HepG2 (cell line): ENCODE measurements around the gene CTSA. TPM values are rescaled to one million over a fixed set of nuclear protein-coding genes. Genes with fewer than 3 reads are reported as not detected.

Source experiments
- HNF1A ChIP-seq, 2 experiments: sonication (generic) in 1 of 2; formaldehyde crosslinking in 1 of 2; IDR thresholded peaks; 2 replicates each; pipeline versions ENCODE4 v1.4.0 to v1.6.1; 2016 to 2020; ENCODE audit warnings: borderline replicate concordance in 1 of 2, low read depth in 1 of 2, mild to moderate bottlenecking in 1 of 2, missing genetic modification reagents in 1 of 2
- HOXA3 ChIP-seq: sonication (generic); formaldehyde crosslinking; IDR thresholded peaks from 2 replicates; pipeline ENCODE4 v1.5.0; 2020; ENCODE audit warnings: missing genetic modification reagents
- NR3C1 ChIP-seq: sonication (generic); formaldehyde crosslinking; IDR thresholded peaks from 2 replicates; pipeline ENCODE4 v1.4.0; 2020; ENCODE audit warnings: missing genetic modification reagents
- SYNCRIP ChIP-seq: fragments of 200-400 bp; formaldehyde crosslinking; IDR thresholded peaks from 2 replicates; pipeline ENCODE4 v1.6.1; 2018; ENCODE audit warnings: mild to moderate bottlenecking, low read depth, low read length; ENCODE audit not compliant: insufficient read depth
- TGIF2 ChIP-seq: IDR thresholded peaks from 2 replicates; pipeline ENCODE4 v1.6.1; 2016; ENCODE audit warnings: control low read depth, missing compliant biosample characterization
- ZBTB20 ChIP-seq: sonication (generic); formaldehyde crosslinking; IDR thresholded peaks from 2 replicates; pipeline ENCODE4 v1.8.1; 2023; ENCODE audit warnings: missing genetic modification reagents, low read depth, mild to moderate bottlenecking, borderline replicate concordance
- ZNF234 ChIP-seq: sonication (generic); formaldehyde crosslinking; conservative IDR thresholded peaks from 2 replicates; pipeline ENCODE4 v1.5.1; 2020; ENCODE audit warnings: mild to moderate bottlenecking, missing genetic modification reagents
- ZNF317 ChIP-seq: sonication (generic); formaldehyde crosslinking; IDR thresholded peaks from 2 replicates; pipeline ENCODE4 v1.5.0; 2020; ENCODE audit warnings: mild to moderate bottlenecking, missing genetic modification reagents
- ZNF605 ChIP-seq: sonication (generic); formaldehyde crosslinking; IDR thresholded peaks from 2 replicates; pipeline ENCODE4 v1.8.0; 2022; ENCODE audit warnings: mild to moderate bottlenecking, missing genetic modification reagents
- ZNF687 ChIP-seq: sonication (generic); formaldehyde crosslinking; IDR thresholded peaks from 2 replicates; pipeline ENCODE4 v1.5.1; 2020; ENCODE audit warnings: mild to moderate bottlenecking, missing genetic modification reagents, moderate library complexity
- polyA plus RNA-seq, 8 experiments: library from polyadenylated mRNA; depleted of rRNA in 3 of 8; stranded (reverse) in 7 of 8; unstranded in 1 of 8; fragments of >200 nt; fragmentation: Illumina TruSeq in 4 of 8; extraction: Trizol in 4 of 8; gene quantifications; 2 replicates each; pipeline versions ENCODE4 v1.2.1 to v1.2.3, GENCODE V29; 2011 to 2016; ENCODE audit warnings: low read depth in 4 of 8, missing spikeins in 1 of 8, mixed read lengths in 1 of 8; ENCODE audit not compliant: insufficient read depth in 1 of 8
- total RNA-seq, 5 experiments: library from RNA; depleted of rRNA; stranded (reverse); fragments of >200 nt; fragmentation: Illumina TruSeq; extraction: Trizol; gene quantifications; 2 replicates each; pipeline ENCODE4 v1.2.3, GENCODE V29; 2016; ENCODE audit warnings: low read depth in 1 of 5
- TF ChIP-seq, protein P1 (sequence below): sonication (generic); formaldehyde crosslinking; IDR thresholded peaks from 2 replicates; pipeline ENCODE4 v1.4.0; 2020; ENCODE audit warnings: missing genetic modification reagents, borderline replicate concordance
- TF ChIP-seq, protein P2 (sequence below): sonication (generic); formaldehyde crosslinking; IDR thresholded peaks from 2 replicates; pipeline ENCODE4 v1.4.0; 2020; ENCODE audit warnings: mild to moderate bottlenecking, missing genetic modification reagents

Gene CTSA
- total and polyA plus RNA-seq, 2 of the 13 experiments (the other 11 are each of a cell fraction or from before 2014, with no cell fraction given) = 202 to 231 TPM

GRCh38 chr20:45918182-45918737 is 27.1 kb downstream of the CTSA start (continued):
- TF ChIP-seq HNF1A (IDR thresholded peaks at IDR 0.05; ENCODE audit: low read depth) (0 out of 2 replicates have a peak, but pooled peaks have one; percentile 15), HNF1A (CRISPR knock-in tag; IDR thresholded peaks at IDR 0.05; ENCODE audit: borderline replicate concordance) (no peak), ZNF234 (CRISPR knock-in tag) (0 out of 2 replicates have a peak, but pooled peaks have one; percentile 0), ZBTB20 (CRISPR knock-in tag) (0 out of 2 replicates have a peak, but pooled peaks have one; percentile 43), ZNF605 (no peak), SYNCRIP (no peak), ZNF687 (CRISPR knock-in tag) (peak; percentile 38; the same call in 1 of the 2 replicates), HOXA3 (0 out of 2 replicates have a peak, but pooled peaks have one; percentile 20), ZNF317 (CRISPR knock-in tag) (no peak), TGIF2 (CRISPR knock-in tag) (0 out of 2 replicates have a peak, but pooled peaks have one; percentile 42), NR3C1 (CRISPR knock-in tag) (no peak)
- TF ChIP-seq, protein P1, sequence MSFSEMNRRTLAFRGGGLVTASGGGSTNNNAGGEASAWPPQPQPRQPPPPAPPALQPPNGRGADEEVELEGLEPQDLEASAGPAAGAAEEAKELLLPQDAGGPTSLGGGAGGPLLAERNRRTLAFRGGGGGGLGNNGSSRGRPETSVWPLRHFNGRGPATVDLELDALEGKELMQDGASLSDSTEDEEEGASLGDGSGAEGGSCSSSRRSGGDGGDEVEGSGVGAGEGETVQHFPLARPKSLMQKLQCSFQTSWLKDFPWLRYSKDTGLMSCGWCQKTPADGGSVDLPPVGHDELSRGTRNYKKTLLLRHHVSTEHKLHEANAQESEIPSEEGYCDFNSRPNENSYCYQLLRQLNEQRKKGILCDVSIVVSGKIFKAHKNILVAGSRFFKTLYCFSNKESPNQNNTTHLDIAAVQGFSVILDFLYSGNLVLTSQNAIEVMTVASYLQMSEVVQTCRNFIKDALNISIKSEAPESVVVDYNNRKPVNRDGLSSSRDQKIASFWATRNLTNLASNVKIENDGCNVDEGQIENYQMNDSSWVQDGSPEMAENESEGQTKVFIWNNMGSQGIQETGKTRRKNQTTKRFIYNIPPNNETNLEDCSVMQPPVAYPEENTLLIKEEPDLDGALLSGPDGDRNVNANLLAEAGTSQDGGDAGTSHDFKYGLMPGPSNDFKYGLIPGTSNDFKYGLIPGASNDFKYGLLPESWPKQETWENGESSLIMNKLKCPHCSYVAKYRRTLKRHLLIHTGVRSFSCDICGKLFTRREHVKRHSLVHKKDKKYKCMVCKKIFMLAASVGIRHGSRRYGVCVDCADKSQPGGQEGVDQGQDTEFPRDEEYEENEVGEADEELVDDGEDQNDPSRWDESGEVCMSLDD = 0 out of 2 replicates have a peak, but pooled peaks have one; percentile 26
- TF ChIP-seq, protein P2, sequence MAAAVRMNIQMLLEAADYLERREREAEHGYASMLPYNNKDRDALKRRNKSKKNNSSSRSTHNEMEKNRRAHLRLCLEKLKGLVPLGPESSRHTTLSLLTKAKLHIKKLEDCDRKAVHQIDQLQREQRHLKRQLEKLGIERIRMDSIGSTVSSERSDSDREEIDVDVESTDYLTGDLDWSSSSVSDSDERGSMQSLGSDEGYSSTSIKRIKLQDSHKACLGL (CRISPR knock-in tag) = no peak
